H9 (cell line): ENCODE measurements around the gene ZMPSTE24. TPM values are rescaled to one million over a fixed set of nuclear protein-coding genes. Genes with fewer than 3 reads are reported as not detected.

ENCODE experiments used
- DNase-seq: peaks from one replicate; pipeline ENCODE4 v3.0.0-alpha.2; 2017
- H2AFZ ChIP-seq: one replicate; pipeline ENCODE4 v1.6.1; 2013; ENCODE audit warnings: mild to moderate bottlenecking, low read length, control low read depth, moderate library complexity
- H2AK5ac ChIP-seq: 2 replicates; pipeline ENCODE4 v1.6.1; 2013; ENCODE audit warnings: low read length, control low read depth, mixed read lengths; ENCODE audit not compliant: insufficient read length
- H2BK120ac ChIP-seq: one replicate; pipeline ENCODE4 v1.6.1; 2013; ENCODE audit warnings: low read depth, mild to moderate bottlenecking, low read length, control low read depth, inconsistent platforms; ENCODE audit not compliant: poor library complexity, severe bottlenecking
- H2BK12ac ChIP-seq: 2 replicates; pipeline ENCODE4 v1.6.1; 2013; ENCODE audit warnings: low read length, control low read depth, mixed read lengths, low read depth; ENCODE audit not compliant: insufficient read length
- H2BK15ac ChIP-seq: 2 replicates; pipeline ENCODE4 v1.6.1; 2013; ENCODE audit warnings: low read depth, low read length, control low read depth
- H2BK20ac ChIP-seq: one replicate; pipeline ENCODE4 v1.6.1; 2013; ENCODE audit warnings: low read depth, mild to moderate bottlenecking, low read length, control low read depth, inconsistent platforms; ENCODE audit not compliant: poor library complexity, severe bottlenecking
- H2BK5ac ChIP-seq: 2 replicates; pipeline ENCODE4 v1.6.1; 2013; ENCODE audit warnings: low read length, control low read depth, mixed read lengths; ENCODE audit not compliant: insufficient read length
- H3K14ac ChIP-seq: 2 replicates; pipeline ENCODE4 v1.6.1; 2013; ENCODE audit warnings: low read length, control low read depth; ENCODE audit not compliant: insufficient read depth
- H3K18ac ChIP-seq: 2 replicates; pipeline ENCODE4 v1.6.1; 2013; ENCODE audit warnings: low read depth, mild to moderate bottlenecking, mixed read lengths, low read length, control low read depth; ENCODE audit not compliant: insufficient read length
- H3K23ac ChIP-seq: 2 replicates; pipeline ENCODE4 v1.6.1; 2013; ENCODE audit warnings: low read length, control low read depth, mixed read lengths, low read depth; ENCODE audit not compliant: insufficient read length
- H3K23me2 ChIP-seq: 2 replicates; pipeline ENCODE4 v1.6.1; 2013; ENCODE audit warnings: low read depth, mild to moderate bottlenecking, mixed read lengths, low read length, control low read depth; ENCODE audit not compliant: insufficient read length, poor library complexity, severe bottlenecking
- H3K27ac ChIP-seq: 2 replicates; pipeline ENCODE4 v1.5.1; 2013; ENCODE audit warnings: low read length, control low read depth, mixed read lengths, low read depth; ENCODE audit not compliant: insufficient read length
- H3K27me3 ChIP-seq: 2 replicates; pipeline ENCODE4 v1.6.1; 2013; ENCODE audit warnings: low read length, control low read depth, inconsistent platforms; ENCODE audit not compliant: insufficient read depth
- H3K4ac ChIP-seq: 2 replicates; pipeline ENCODE4 v1.6.1; 2013; ENCODE audit warnings: low read depth, mild to moderate bottlenecking, control low read depth, inconsistent platforms, low read length, moderate library complexity
- H3K4me1 ChIP-seq: 2 replicates; pipeline ENCODE4 v1.6.1; 2013; ENCODE audit warnings: low read length, control low read depth, inconsistent platforms; ENCODE audit not compliant: insufficient read depth
- H3K4me2 ChIP-seq: 2 replicates; pipeline ENCODE4 v1.6.1; 2013; ENCODE audit warnings: low read length, control low read depth, mixed read lengths; ENCODE audit not compliant: insufficient read length, insufficient read depth
- H3K56ac ChIP-seq: 2 replicates; pipeline ENCODE4 v1.6.1; 2013; ENCODE audit warnings: low read depth, mild to moderate bottlenecking, mixed read lengths, low read length, control low read depth; ENCODE audit not compliant: insufficient read length
- H3K79me1 ChIP-seq: 2 replicates; pipeline ENCODE4 v1.6.1; 2013; ENCODE audit warnings: low read depth, mild to moderate bottlenecking, moderate library complexity, low read length, control low read depth, inconsistent platforms; ENCODE audit not compliant: insufficient read depth, poor library complexity, severe bottlenecking
- H3K79me2 ChIP-seq: 2 replicates; pipeline ENCODE4 v1.6.1; 2013; ENCODE audit warnings: low read length, control low read depth, inconsistent platforms; ENCODE audit not compliant: insufficient read depth
- H3K9ac ChIP-seq: 2 replicates; pipeline ENCODE4 v1.6.1; 2013; ENCODE audit warnings: low read length, control low read depth, mixed read lengths; ENCODE audit not compliant: insufficient read length; ENCODE audit errors: extremely low read depth
- H3K9me3 ChIP-seq: one replicate; pipeline ENCODE4 v1.6.1; 2013; ENCODE audit warnings: low read depth, low read length, inconsistent platforms; ENCODE audit not compliant: control insufficient read depth
- H3T11ph ChIP-seq: one replicate; pipeline ENCODE4 v1.6.1; 2013; ENCODE audit warnings: mild to moderate bottlenecking, low read length, control low read depth, inconsistent platforms
- H4K20me1 ChIP-seq: one replicate; pipeline ENCODE4 v1.6.1; 2013; ENCODE audit not compliant: control insufficient read depth, insufficient read length, insufficient read depth
- H4K5ac ChIP-seq: 2 replicates; pipeline ENCODE4 v1.6.1; 2013; ENCODE audit warnings: low read depth, mild to moderate bottlenecking, mixed read lengths, low read length, control low read depth; ENCODE audit not compliant: insufficient read length
- H4K8ac ChIP-seq: replicated peaks from 2 replicates; pipeline ENCODE4 v1.6.1; 2013; ENCODE audit warnings: low read length, control low read depth, mixed read lengths, low read depth; ENCODE audit not compliant: insufficient read length
- H4K91ac ChIP-seq: 2 replicates; pipeline ENCODE4 v1.6.1; 2013; ENCODE audit warnings: low read depth, mild to moderate bottlenecking, moderate library complexity, mixed read lengths, low read length, control low read depth; ENCODE audit not compliant: insufficient read length
- H3K27ac Mint-ChIP-seq, 3 experiments: 2 replicates in 2 of 3; 3 replicates in 1 of 3; pipeline ENCODE4 v1.8.0; 2020 to 2021; ENCODE audit warnings: mixed read lengths in 3 of 3, mild to moderate bottlenecking in 1 of 3, moderate library complexity in 1 of 3
- H3K27me3 Mint-ChIP-seq: 2 replicates; pipeline ENCODE4 v1.8.0; 2021; ENCODE audit warnings: low read depth, mild to moderate bottlenecking, moderate library complexity, mixed read lengths
- H3K36me3 Mint-ChIP-seq, 3 experiments: 2 replicates in 2 of 3; 3 replicates in 1 of 3; pipeline ENCODE4 v1.8.0; 2020 to 2021; ENCODE audit warnings: low read depth in 3 of 3, mixed read lengths in 3 of 3; ENCODE audit not compliant: insufficient read depth in 1 of 3
- H3K4me1 Mint-ChIP-seq, 2 experiments: 2 replicates each; pipeline ENCODE4 v1.8.0; 2020; ENCODE audit warnings: mixed read lengths in 2 of 2
- H3K4me3 Mint-ChIP-seq, 2 experiments: 2 replicates in 1 of 2; 3 replicates in 1 of 2; pipeline ENCODE4 v1.8.0; 2020 to 2021; ENCODE audit warnings: mild to moderate bottlenecking in 2 of 2, mixed read lengths in 2 of 2, moderate library complexity in 1 of 2
- H3K9me3 Mint-ChIP-seq, 2 experiments: 2 replicates in 1 of 2; 3 replicates in 1 of 2; pipeline ENCODE4 v1.8.0; 2020; ENCODE audit warnings: mild to moderate bottlenecking in 2 of 2, mixed read lengths in 2 of 2, moderate library complexity in 1 of 2
- CTCF ChIP-seq: fragments of 200-600 bp; sonication (generic); conservative IDR thresholded peaks from 3 replicates; pipeline ENCODE4 v1.8.0; 2021; ENCODE audit warnings: antibody characterized with exemption, mild to moderate bottlenecking
- WGBS: extraction: QIAGEN DNeasy Blood & Tissue Kit; methylation state at CpG from one replicate; pipeline ENCODE4 v1.1.7; 2013; ENCODE audit warnings: missing lambda C conversion rate, low lambda C conversion rate, mixed read lengths; ENCODE audit not compliant: insufficient read length; ENCODE audit errors: extremely low coverage; 5-methylcytosine and 5-hydroxymethylcytosine counted together
- total RNA-seq: library from RNA; stranded (reverse); gene quantifications from 2 replicates; pipeline ENCODE4 v1.2.1, GENCODE V29; 2021

Gene ZMPSTE24
- total RNA-seq, 1 experiment from 2014 or later = 47.6 TPM

GRCh38 chr1:40221977-40222772 is 35.9 kb upstream of the ZMPSTE24 start:
- H3K14ac ChIP-seq = no peak overlapping the region
- Mint-ChIP-seq H3K27ac (no peak overlapping the region), H3K27me3 (no peaks in the 10 kb centered on the region), H3K4me1 (no peaks in the 10 kb centered on the region), H3K9me3 (no peaks in the 10 kb centered on the region), H3K36me3 (peaks cover 0 to 5% (median 1%) of the 10 kb centered on the region in 3 experiments; a peak in 3 of 7 replicates), H3K4me3 (no peak overlapping the region)
- no peak overlapping the region for H2BK12ac ChIP-seq
- H3K79me1 ChIP-seq = no peaks in the 10 kb centered on the region
- no peak overlapping the region for H3K23ac ChIP-seq
- no peak overlapping the region for H2BK15ac ChIP-seq
- H4K5ac ChIP-seq = no peak overlapping the region
- no peak for TF ChIP-seq CTCF
- no peak overlapping the region for H3T11ph ChIP-seq
- H3K56ac ChIP-seq = no peak overlapping the region
- H3K18ac ChIP-seq = no peak overlapping the region
- no peak overlapping the region for H2BK5ac ChIP-seq
- no peak overlapping the region for H3K4ac ChIP-seq
- H3K9ac ChIP-seq = no peak overlapping the region
- no peaks in the 10 kb centered on the region for H3K4me1 ChIP-seq
- H3K23me2 ChIP-seq = no peaks in the 10 kb centered on the region
- no peak overlapping the region for H2BK120ac ChIP-seq
- no peaks in the 10 kb centered on the region for H3K79me2 ChIP-seq
- WGBS = no CpG with 5 or more reads among the region's 3 CpGs
- H2AFZ ChIP-seq = no peak overlapping the region
- H3K4me2 ChIP-seq = no peak overlapping the region
- no peak for DNase-seq
- no peak overlapping the region for H4K8ac ChIP-seq
- H3K27me3 ChIP-seq = no peaks in the 10 kb centered on the region
- no peak overlapping the region for H2BK20ac ChIP-seq
- H2AK5ac ChIP-seq = no peak overlapping the region
- H4K20me1 ChIP-seq = no peaks in the 10 kb centered on the region
- H3K27ac ChIP-seq = no peak overlapping the region
- no peaks in the 10 kb centered on the region for H3K9me3 ChIP-seq
- no peak overlapping the region for H4K91ac ChIP-seq
